Progenitor cell of endocrine pancreas (in vitro differentiated cells): ENCODE data around the gene KLHL8. TPM values are rescaled to one million over a fixed set of nuclear protein-coding genes. Genes with fewer than 3 reads are reported as not detected.

Experiments
- DNase-seq: peaks from one replicate; pipeline ENCODE4 v3.0.0; 2021; ENCODE audit warnings: low spot score; ENCODE audit not compliant: unreplicated experiment
- H3K27ac Mint-ChIP-seq: 2 replicates; pipeline ENCODE4 v1.8.0; 2021; ENCODE audit warnings: mild to moderate bottlenecking, moderate library complexity, mixed read lengths
- H3K27me3 Mint-ChIP-seq: 2 replicates; pipeline ENCODE4 v1.8.0; 2021; ENCODE audit warnings: mixed read lengths
- H3K36me3 Mint-ChIP-seq: 2 replicates; pipeline ENCODE4 v1.8.0; 2022; ENCODE audit warnings: mixed read lengths; ENCODE audit not compliant: insufficient read depth
- H3K4me1 Mint-ChIP-seq: 2 replicates; pipeline ENCODE4 v1.8.0; 2021; ENCODE audit warnings: low read depth, mixed read lengths
- H3K4me3 Mint-ChIP-seq: 2 replicates; pipeline ENCODE4 v1.8.0; 2021; ENCODE audit warnings: low read depth, mild to moderate bottlenecking, moderate library complexity, mixed read lengths
- H3K9me3 Mint-ChIP-seq: 2 replicates; pipeline ENCODE4 v1.8.0; 2021; ENCODE audit warnings: low read depth, mixed read lengths
- CTCF ChIP-seq: fragments of 200-600 bp; sonication (generic); IDR thresholded peaks from one replicate; pipeline ENCODE4 v1.5.0; 2021; ENCODE audit warnings: antibody characterized with exemption, mild to moderate bottlenecking; ENCODE audit not compliant: unreplicated experiment
- total RNA-seq: library from RNA; stranded (reverse); gene quantifications from 2 replicates; pipeline ENCODE4 v1.2.1, GENCODE V29; 2021

Gene KLHL8
- total RNA-seq, 1 donor from 2014 or later = 13.6 TPM

- no peak for TF ChIP-seq CTCF
- Mint-ChIP-seq H3K36me3 (no peaks in the 10 kb centered on the region), H3K4me1 (no peaks in the 10 kb centered on the region), H3K27ac (no peak overlapping the region), H3K4me3 (no peak overlapping the region), H3K9me3 (peaks cover 14% of the 10 kb centered on the region), H3K27me3 (peaks cover 4% of the 10 kb centered on the region)
- DNase-seq = no peak
Observed at GRCh38 chr4:87260477-87260876, 40.1 kb upstream of the KLHL8 start.

DNA sequence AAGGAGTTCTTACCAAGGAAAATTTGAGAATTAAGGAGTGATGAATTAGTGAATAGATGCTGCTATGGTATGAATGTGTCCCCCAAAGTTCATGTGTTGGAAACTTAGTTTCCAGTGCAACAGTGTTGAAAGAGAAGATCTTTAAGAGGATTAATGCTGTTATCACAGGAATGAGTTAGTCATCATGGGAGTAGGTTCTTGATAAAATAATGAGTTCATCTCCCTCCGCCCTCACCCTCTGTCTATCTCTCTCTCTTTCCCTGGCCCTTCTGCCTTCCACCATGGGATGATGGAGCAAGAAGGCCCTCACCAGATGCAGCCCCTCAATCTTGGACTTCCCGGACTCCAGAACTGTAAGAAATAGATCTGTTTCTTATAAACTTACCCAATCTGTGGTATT, 38.3 kb upstream of the KLHL8 start:
- no peaks in the 10 kb centered on the region for H3K4me1 Mint-ChIP-seq
- H3K4me3 Mint-ChIP-seq = no peak overlapping the region
- peaks cover 10% of the 10 kb centered on the region for H3K9me3 Mint-ChIP-seq
- no peak for TF ChIP-seq CTCF
- no peaks in the 10 kb centered on the region for H3K36me3 Mint-ChIP-seq
- no peak overlapping the region for H3K27ac Mint-ChIP-seq
- no peak for DNase-seq
- H3K27me3 Mint-ChIP-seq = no peaks in the 10 kb centered on the region

DNA sequence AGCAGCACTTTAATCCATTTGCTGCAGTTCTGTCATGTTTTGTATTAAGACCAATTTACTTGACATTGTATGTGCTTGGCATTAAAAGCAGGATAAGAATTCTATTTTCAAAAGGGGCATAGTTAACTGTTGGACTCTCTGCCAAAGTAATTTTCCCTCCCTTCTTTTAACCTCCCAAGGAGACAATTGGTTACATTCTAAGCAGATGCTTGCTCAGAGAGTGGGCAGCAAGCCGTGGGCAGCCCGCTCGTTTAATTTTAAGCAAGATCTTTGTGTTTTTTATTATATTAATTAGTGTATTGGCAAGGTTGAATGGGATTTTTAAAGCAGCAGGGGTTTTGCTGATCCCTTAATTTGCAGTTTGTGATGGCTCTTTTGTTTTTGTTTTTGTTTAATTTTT, 37.1 kb upstream of the KLHL8 start:
- H3K9me3 Mint-ChIP-seq = peaks cover 6% of the 10 kb centered on the region
- no peaks in the 10 kb centered on the region for H3K27me3 Mint-ChIP-seq
- no peak for TF ChIP-seq CTCF
- DNase-seq = no peak
- no peaks in the 10 kb centered on the region for H3K4me1 Mint-ChIP-seq
- no peaks in the 10 kb centered on the region for H3K36me3 Mint-ChIP-seq
- H3K4me3 Mint-ChIP-seq = no peak overlapping the region
- no peak overlapping the region for H3K27ac Mint-ChIP-seq

DNA sequence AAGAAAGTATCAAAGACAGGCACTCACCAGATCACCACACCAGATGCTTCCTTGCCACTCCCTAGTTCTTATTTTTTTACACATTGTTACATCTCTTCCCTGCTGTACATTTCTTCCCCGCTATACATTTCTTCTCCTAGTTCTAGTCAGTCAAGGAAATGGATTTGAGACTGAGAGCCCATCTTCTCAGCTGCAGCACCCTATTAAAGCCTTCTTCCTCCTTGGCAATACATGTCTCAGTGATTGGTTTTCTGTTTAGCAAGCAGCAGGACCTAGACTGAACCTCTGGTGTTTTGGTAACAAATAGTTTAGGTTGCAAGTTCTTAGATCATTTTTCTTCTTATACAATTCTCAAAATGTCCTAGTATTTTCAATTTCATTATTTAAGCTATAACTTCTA, 35.3 kb upstream of the KLHL8 start:
- no peaks in the 10 kb centered on the region for H3K4me1 Mint-ChIP-seq
- H3K36me3 Mint-ChIP-seq = no peaks in the 10 kb centered on the region
- H3K4me3 Mint-ChIP-seq = no peak overlapping the region
- TF ChIP-seq CTCF = no peak
- peaks cover 6% of the 10 kb centered on the region for H3K9me3 Mint-ChIP-seq
- no peak overlapping the region for H3K27ac Mint-ChIP-seq
- no peak for DNase-seq
- H3K27me3 Mint-ChIP-seq = no peaks in the 10 kb centered on the region

- Mint-ChIP-seq H3K4me3 (no peak overlapping the region), H3K9me3 (peaks cover 11% of the 10 kb centered on the region), H3K4me1 (no peaks in the 10 kb centered on the region), H3K27me3 (peaks cover 2% of the 10 kb centered on the region), H3K27ac (no peak overlapping the region), H3K36me3 (no peaks in the 10 kb centered on the region)
- DNase-seq = no peak
- no peak for TF ChIP-seq CTCF
Observed at GRCh38 chr4:87251106-87251505, 30.7 kb upstream of the KLHL8 start.

GRCh38 chr4:87250294-87250693, 29.9 kb upstream of the KLHL8 start:
- no peak for TF ChIP-seq CTCF
- Mint-ChIP-seq H3K27ac (no peak overlapping the region), H3K36me3 (no peaks in the 10 kb centered on the region), H3K4me1 (no peaks in the 10 kb centered on the region), H3K9me3 (peaks cover 6% of the 10 kb centered on the region), H3K4me3 (no peak overlapping the region), H3K27me3 (peaks cover 2% of the 10 kb centered on the region)
- DNase-seq = no peak
